ENCODE data around the gene IL23A. TPM values are rescaled to one million over a fixed set of nuclear protein-coding genes. Genes with fewer than 3 reads are reported as not detected.

The IL23A gene
- total RNA-seq, 3 donors from 2014 or later: 0.55 TPM; not detected in 2

- no peak for TF ChIP-seq CTCF (IDR thresholded peaks at IDR 0.05)
- Histone ChIP-seq H3K4me3 (no peak overlapping the region), H3K4me1 (ENCODE audit: low read depth) (peaks cover 10% of the 10 kb centered on the region), H3K9me3 (no peaks in the 10 kb centered on the region), H3K36me3 (ENCODE audit: low read depth) (no peaks in the 10 kb centered on the region)
- ATAC-seq (no peak), DNase-seq (peak in 1 of 3 donors; percentile 26)
- intact Hi-C loops (cut with DNase I, micrococcal nuclease): no loop called here
Measured at GRCh38 chr12:56361487-56362129, 22.9 kb downstream of the IL23A start.

GRCh38 chr12:56362130-56363059, 23.7 kb downstream of the IL23A start, which contains the start of gene APOF:
Gene APOF, minus strand, starts transcription at chr12:56362857. Its CDS starts 112 bp downstream, at chr12:56362745.
- H3K36me3 ChIP-seq (ENCODE audit: low read depth): no peaks in the 10 kb centered on the region
- H3K4me1 ChIP-seq (ENCODE audit: low read depth): peaks cover 10% of the 10 kb centered on the region
- H3K9me3 ChIP-seq: no peaks in the 10 kb centered on the region
- H3K4me3 ChIP-seq: no peak within 1 kb of the TSS
- DNase-seq (no peak), ATAC-seq (no peak)
- no peak for TF ChIP-seq CTCF (IDR thresholded peaks at IDR 0.05)
- intact Hi-C loops (cut with DNase I, micrococcal nuclease): no loop called here

- no peak overlapping the region for H3K4me3 ChIP-seq
- intact Hi-C loops (cut with DNase I, micrococcal nuclease): no loop called here
- H3K9me3 ChIP-seq: no peaks in the 10 kb centered on the region
- no peak for TF ChIP-seq CTCF (IDR thresholded peaks at IDR 0.05)
- DNase-seq (no peak), ATAC-seq (no peak)
- no peaks in the 10 kb centered on the region for H3K36me3 ChIP-seq (ENCODE audit: low read depth)
- H3K4me1 ChIP-seq (ENCODE audit: low read depth): no peaks in the 10 kb centered on the region
Measured at GRCh38 chr12:56366948-56367347, 28.3 kb downstream of the IL23A start.

- intact Hi-C loops (cut with DNase I, micrococcal nuclease): no loop called here
- ATAC-seq: no peak
- Histone ChIP-seq H3K36me3 (ENCODE audit: low read depth) (no peaks in the 10 kb centered on the region), H3K4me3 (no peak overlapping the region), H3K4me1 (ENCODE audit: low read depth) (no peaks in the 10 kb centered on the region), H3K9me3 (no peaks in the 10 kb centered on the region)
- DNase-seq: no peak
- no peak for TF ChIP-seq CTCF (IDR thresholded peaks at IDR 0.05)
Measured at GRCh38 chr12:56373515-56373914, 34.8 kb downstream of the IL23A start.

- DNase-seq: no peak
- Histone ChIP-seq H3K9me3 (no peaks in the 10 kb centered on the region), H3K4me1 (ENCODE audit: low read depth) (no peaks in the 10 kb centered on the region), H3K36me3 (ENCODE audit: low read depth) (no peaks in the 10 kb centered on the region), H3K4me3 (no peak overlapping the region)
- TF ChIP-seq CTCF (IDR thresholded peaks at IDR 0.05): no peak
- intact Hi-C loops (cut with DNase I, micrococcal nuclease): no loop called here
- ATAC-seq: no peak
Measured at GRCh38 chr12:56374726-56375597, 36.3 kb downstream of the IL23A start.

Measured in mucosa of descending colon (tissue), 3 donors.